ENCODE results near the gene GRB7.
"Not testable (repeated sequence)": the region's sequence is repeated elsewhere in the genome, so short reads cannot be mapped to it uniquely, and the experiment has no call there.

GRB7 gene

GRCh38 chr17:39763051-39763820, 25.5 kb downstream of the GRB7 start:
- H3K4me3 ChIP-seq (ENCODE audit: low read length): no peak overlapping the region
- no peak for DNase-seq (ENCODE audit: low read depth, low spot score)

GRCh38 chr17:39764171-39764570, 26.4 kb downstream of the GRB7 start:
- not testable (repeated sequence) for H3K4me3 ChIP-seq (ENCODE audit: low read length); DNase-seq (ENCODE audit: low read depth, low spot score)

- no peak overlapping the region for H3K4me3 ChIP-seq (ENCODE audit: low read length)
- DNase-seq (ENCODE audit: low read depth, low spot score): no peak
These were observed 27.4 kb downstream of the GRB7 start for GRCh38 chr17:39765175-39765574.

GRCh38 chr17:39765766-39766165, 28.0 kb downstream of the GRB7 start:
- no peak for DNase-seq (ENCODE audit: low read depth, low spot score)
- H3K4me3 ChIP-seq (ENCODE audit: low read length): no peak overlapping the region

GRCh38 chr17:39767147-39767546, 29.4 kb downstream of the GRB7 start:
- H3K4me3 ChIP-seq (ENCODE audit: low read length): no peak overlapping the region
- no peak for DNase-seq (ENCODE audit: low read depth, low spot score)

- no peak overlapping the region for H3K4me3 ChIP-seq (ENCODE audit: low read length)
These were observed 32.3 kb downstream of the GRB7 start for GRCh38 chr17:39769974-39770587.

GRCh38 chr17:39772415-39772814, 34.7 kb downstream of the GRB7 start:
- no peak overlapping the region for H3K4me3 ChIP-seq (ENCODE audit: low read length)
- DNase-seq (ENCODE audit: low read depth, low spot score): no peak

More at GRCh38 chr17:39769974-39770587, 32.3 kb downstream of the GRB7 start:
- peak; percentile 86 for DNase-seq (ENCODE audit: low read depth, low spot score)

- no peak overlapping the region for H3K4me3 ChIP-seq (ENCODE audit: low read length)
- no peak for DNase-seq (ENCODE audit: low read depth, low spot score)
These were observed 35.5 kb downstream of the GRB7 start for GRCh38 chr17:39772987-39773934.

GRCh38 chr17:39774047-39774446, 36.3 kb downstream of the GRB7 start:
- DNase-seq (ENCODE audit: low read depth, low spot score): no peak
- H3K4me3 ChIP-seq (ENCODE audit: low read length): no peak overlapping the region

GRCh38 chr17:39775031-39775430, 37.3 kb downstream of the GRB7 start:
- DNase-seq (ENCODE audit: low read depth, low spot score): no peak
- no peak overlapping the region for H3K4me3 ChIP-seq (ENCODE audit: low read length)

GRCh38 chr17:39776252-39776651, 38.5 kb downstream of the GRB7 start:
- DNase-seq (ENCODE audit: low read depth, low spot score): no peak
- H3K4me3 ChIP-seq (ENCODE audit: low read length): no peak overlapping the region

- no peak overlapping the region for H3K4me3 ChIP-seq (ENCODE audit: low read length)
- DNase-seq (ENCODE audit: low read depth, low spot score): no peak
These were observed 40.0 kb downstream of the GRB7 start for GRCh38 chr17:39777534-39778365.

GRCh38 chr17:39781031-39781860, 43.5 kb downstream of the GRB7 start:
- no peak for DNase-seq (ENCODE audit: low read depth, low spot score)
- no peak overlapping the region for H3K4me3 ChIP-seq (ENCODE audit: low read length)

GRCh38 chr17:39781861-39782213, 44.1 kb downstream of the GRB7 start:
- no peak overlapping the region for H3K4me3 ChIP-seq (ENCODE audit: low read length)
- DNase-seq (ENCODE audit: low read depth, low spot score): no peak

GRCh38 chr17:39782481-39782880, 44.7 kb downstream of the GRB7 start:
- H3K4me3 ChIP-seq (ENCODE audit: low read length): no peak overlapping the region
- no peak for DNase-seq (ENCODE audit: low read depth, low spot score)

- DNase-seq (ENCODE audit: low read depth, low spot score): no peak
- no peak overlapping the region for H3K4me3 ChIP-seq (ENCODE audit: low read length)
These were observed 45.2 kb downstream of the GRB7 start for GRCh38 chr17:39782980-39783379.

- DNase-seq (ENCODE audit: low read depth, low spot score): no peak
- no peak overlapping the region for H3K4me3 ChIP-seq (ENCODE audit: low read length)
These were observed 49.3 kb downstream of the GRB7 start for GRCh38 chr17:39787041-39787440.
